NCI-H69 (cell line): ENCODE results near the gene CAMTA2.
"Not testable (repeated sequence)": the region's sequence is repeated elsewhere in the genome, so short reads cannot be mapped to it uniquely, and the experiment has no call there.

Source experiments
- DNase-seq: peaks from one replicate; lab custom pipeline; 2025; lab: John Stamatoyannopoulos, UW

Gene CAMTA2, protein sequence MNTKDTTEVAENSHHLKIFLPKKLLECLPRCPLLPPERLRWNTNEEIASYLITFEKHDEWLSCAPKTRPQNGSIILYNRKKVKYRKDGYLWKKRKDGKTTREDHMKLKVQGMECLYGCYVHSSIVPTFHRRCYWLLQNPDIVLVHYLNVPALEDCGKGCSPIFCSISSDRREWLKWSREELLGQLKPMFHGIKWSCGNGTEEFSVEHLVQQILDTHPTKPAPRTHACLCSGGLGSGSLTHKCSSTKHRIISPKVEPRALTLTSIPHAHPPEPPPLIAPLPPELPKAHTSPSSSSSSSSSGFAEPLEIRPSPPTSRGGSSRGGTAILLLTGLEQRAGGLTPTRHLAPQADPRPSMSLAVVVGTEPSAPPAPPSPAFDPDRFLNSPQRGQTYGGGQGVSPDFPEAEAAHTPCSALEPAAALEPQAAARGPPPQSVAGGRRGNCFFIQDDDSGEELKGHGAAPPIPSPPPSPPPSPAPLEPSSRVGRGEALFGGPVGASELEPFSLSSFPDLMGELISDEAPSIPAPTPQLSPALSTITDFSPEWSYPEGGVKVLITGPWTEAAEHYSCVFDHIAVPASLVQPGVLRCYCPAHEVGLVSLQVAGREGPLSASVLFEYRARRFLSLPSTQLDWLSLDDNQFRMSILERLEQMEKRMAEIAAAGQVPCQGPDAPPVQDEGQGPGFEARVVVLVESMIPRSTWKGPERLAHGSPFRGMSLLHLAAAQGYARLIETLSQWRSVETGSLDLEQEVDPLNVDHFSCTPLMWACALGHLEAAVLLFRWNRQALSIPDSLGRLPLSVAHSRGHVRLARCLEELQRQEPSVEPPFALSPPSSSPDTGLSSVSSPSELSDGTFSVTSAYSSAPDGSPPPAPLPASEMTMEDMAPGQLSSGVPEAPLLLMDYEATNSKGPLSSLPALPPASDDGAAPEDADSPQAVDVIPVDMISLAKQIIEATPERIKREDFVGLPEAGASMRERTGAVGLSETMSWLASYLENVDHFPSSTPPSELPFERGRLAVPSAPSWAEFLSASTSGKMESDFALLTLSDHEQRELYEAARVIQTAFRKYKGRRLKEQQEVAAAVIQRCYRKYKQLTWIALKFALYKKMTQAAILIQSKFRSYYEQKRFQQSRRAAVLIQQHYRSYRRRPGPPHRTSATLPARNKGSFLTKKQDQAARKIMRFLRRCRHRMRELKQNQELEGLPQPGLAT

DNA sequence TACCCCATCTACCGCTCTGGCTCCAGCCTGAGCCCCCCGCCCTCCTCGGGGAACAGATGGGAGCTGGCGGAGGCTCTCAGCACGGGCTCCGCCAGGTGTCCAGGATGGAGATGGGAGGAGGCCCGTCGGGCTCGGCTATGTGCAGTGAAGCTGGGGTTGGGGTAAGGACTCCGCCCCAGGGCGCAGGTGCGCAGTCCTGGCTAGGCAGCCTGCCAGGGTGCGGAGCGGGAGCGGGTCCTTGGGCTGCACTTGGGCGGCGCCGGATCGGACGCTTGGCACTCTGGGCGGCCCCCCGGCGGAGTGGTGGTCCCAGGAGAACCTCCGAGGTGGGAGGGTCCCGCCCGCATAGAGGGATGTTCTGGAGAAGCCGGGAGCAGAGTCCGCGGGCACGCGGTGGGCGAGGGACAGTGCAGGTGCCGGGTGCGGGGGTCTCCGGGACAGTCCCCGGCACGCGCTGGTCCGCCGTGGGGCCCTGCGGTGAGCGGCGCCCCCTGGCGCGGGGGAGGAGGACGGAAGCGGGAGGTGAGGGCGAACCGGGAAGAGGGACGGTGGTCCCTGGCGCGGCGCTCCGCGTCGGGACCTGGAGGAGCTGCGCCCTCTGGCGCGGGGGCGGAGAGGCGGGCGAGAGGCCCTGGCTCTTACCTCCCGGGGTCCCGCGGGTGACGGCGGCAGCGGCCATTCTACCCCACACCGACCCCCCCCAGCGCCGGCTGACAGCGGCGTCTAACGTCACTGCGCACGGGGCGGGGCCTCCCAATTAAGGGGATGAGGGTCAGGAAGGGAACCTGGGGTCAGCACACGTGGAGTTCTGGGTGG lies at the start of gene CAMTA2:
TSS of gene CAMTA2 (minus strand) at position 725 of the 816 bp plus-strand sequence. CDS start 1,453 bp downstream, outside the sequence.
- peak; percentile 87 for DNase-seq

DNA sequence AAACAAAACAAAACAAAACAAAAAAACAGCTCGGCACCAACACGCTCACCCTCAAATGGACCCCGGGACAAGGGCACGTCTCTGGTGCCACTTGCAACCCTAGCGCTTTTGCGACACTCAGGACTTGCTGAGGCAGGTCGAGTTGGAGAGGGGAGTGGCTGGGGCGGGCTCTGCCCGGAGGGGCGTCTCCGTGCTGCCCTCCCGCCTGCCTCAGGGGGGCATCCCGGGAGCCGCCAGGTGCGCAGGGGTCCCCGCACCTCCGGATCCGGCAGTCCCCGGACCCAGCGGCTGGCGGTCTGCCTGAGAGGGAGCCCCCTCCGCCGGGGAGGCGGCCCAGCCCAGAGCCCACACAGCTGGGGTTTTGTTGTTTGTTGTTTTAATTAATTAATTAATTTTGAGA lies 47.8 kb upstream of the CAMTA2 start, which contains the start of gene SLC52A1:
TSS of gene SLC52A1 (minus strand) at position 112 of the 400 bp plus-strand sequence. CDS start 820 bp downstream, outside the sequence.
- peak; percentile 6 for DNase-seq

DNA sequence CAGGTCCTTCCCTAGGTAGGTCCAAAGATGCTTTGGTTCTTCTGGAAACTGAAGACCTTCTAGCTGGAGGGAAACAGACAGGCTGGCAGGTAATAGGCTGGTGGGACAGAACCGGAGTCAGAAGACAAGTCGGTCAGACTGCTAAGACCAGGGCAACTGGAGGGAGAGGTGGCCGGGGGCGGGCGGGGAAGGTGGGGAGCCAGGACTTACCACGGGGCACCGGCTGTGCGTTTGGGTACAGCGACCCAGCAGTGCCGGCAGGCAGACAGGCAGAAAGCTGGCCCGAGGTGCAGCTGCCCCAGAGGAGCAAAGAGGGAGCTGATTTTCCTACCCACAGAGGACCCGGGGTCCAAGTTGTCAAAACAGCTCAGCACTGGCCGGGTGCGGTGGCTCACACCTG lies 47.2 kb upstream of the CAMTA2 start:
- DNase-seq = no peak

DNA sequence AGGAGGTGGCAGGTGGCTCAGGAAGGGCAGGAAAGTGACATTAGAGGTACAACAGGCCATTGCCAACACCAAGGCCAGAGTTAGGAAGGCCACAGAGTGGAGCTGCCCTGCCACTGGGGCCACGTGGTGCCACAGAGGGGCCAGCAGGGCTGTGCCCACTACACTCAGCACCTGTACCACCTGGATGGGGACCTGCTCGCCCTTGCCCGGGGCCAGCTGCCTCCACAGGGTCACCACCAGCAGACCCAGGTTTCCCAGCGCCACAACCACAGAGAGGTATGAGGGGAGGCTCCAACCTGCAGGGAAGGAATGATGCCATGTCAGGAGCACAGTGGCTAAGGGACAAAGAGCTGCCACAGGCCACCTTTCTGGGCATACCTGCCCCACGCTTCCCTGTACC lies 46.6 kb upstream of the CAMTA2 start:
- no peak for DNase-seq

DNA sequence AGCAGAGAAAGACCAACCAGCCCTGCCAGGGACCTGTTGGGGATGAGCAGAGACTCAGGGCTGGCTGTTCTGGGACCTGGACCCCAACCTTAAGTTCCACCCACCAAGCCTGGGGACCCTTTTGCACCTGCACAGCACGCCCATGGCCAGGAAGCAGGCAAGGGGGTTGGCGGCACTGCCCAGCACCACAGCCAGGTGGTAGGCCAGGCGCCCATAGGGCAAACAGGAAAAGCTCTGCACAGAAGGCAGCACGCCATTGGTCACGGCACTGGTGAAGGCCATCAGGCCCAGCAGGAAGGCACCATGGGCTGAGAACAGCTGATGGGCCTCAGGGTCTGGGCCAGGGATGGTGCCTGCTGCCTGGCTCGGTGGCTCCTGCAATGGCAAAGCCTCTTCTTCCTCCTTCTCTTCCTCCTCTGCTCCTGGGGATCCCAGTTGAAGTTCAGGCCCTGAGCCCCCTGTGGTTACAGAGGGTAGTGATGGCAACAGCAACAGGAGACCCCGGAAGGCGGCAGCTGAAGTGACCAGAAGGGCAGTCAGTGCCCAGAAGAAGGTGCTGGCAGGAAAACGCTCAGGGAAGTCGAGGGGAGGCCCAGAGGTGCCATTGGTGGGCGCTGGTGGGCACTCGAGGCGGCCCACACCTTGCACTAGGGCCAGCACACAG lies 46.0 kb upstream of the CAMTA2 start:
- DNase-seq = no peak

DNA sequence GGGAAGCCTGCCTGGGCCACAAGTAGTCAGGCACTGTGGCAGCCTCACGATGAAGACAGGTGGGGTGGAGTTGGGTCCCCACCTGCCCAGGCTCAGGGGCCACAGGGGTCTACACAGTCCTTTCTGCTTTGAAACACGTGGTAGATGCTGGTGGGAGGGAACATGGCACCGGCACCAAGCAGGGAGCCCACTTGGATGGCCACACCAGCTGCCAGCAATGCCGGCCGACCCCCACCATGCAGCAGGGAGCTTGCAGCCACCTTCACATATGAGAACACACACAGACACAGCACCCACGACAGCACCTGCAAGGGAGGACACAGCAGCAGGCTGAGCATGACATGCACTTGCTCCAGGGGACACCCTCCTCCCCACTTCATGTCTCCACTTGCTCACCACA lies 45.4 kb upstream of the CAMTA2 start:
- DNase-seq = no peak

DNA sequence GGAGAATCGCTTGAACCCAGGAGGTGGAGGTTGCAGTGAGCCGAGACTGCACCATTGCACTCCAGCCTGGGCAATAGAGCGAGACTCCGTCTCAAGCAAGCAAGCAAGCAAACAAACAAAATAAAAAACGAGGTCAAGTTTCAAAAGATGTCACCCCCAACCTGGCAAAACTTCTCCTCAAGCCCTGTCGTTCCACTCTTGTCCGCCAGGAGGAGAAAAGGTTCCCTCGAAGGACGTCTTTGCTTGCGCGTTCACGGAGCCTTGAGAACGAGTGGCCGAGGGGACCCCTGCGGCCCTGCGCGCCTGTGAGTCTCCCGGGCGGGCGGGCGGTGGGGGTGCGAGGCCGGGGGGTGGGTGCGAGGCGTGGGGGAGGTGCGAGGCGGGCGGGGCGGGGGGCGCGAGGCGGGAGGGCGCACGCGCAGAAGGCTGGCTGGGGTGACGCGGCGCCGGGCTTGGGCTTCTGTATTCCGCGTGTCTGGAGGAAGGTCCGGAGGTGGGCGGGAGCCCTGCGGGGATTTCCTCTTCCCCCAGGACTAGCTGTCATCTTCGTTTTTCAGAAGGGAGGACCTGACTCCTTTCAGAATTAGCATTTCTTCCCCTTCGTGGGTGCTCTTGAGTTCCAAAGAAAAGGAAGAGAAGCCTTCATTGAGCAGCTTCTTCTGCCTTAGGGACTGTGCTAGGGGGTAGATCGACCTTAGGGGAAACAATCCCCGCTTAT lies 44.0 kb upstream of the CAMTA2 start:
- DNase-seq = peak; percentile 85

DNA sequence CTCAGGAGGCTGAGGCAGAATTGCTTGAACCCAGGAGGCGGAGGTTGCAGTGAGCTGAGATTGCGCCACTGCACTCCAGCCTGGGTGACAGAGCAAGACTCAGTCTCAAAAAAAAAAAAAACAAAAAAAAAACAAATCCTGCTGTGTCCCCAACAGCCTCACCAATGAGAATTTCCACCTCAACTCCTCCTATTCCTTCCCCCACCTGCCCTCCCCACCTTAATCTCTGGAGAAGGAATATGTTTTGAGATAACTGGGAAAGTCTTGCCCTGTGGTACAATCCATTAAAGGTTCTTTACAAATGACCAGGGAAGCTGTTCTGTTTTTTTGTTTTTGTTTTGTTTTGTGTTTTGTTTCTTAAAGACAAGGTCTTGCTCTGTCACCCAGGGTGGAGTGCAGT lies 42.7 kb upstream of the CAMTA2 start:
- DNase-seq = not testable (repeated sequence)

DNA sequence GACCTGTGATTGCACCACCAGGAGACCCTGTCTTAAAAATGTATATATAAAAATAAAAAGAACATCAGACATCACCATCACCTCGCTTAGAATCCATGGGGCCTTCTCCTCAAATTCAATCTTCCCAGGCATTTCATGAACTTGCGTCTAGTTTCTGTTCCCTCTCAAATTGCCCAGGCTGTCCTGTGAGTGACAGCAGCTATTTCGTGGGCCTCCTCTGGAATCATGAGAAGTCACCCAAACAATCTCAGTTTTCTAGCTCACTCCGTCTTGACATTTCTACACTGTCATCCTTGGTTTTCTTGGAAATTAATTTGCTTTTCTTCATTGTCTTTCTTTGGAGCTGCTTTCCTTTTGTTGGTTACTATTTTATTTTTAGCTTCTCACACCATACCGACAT lies 40.4 kb upstream of the CAMTA2 start:
- no peak for DNase-seq

DNA sequence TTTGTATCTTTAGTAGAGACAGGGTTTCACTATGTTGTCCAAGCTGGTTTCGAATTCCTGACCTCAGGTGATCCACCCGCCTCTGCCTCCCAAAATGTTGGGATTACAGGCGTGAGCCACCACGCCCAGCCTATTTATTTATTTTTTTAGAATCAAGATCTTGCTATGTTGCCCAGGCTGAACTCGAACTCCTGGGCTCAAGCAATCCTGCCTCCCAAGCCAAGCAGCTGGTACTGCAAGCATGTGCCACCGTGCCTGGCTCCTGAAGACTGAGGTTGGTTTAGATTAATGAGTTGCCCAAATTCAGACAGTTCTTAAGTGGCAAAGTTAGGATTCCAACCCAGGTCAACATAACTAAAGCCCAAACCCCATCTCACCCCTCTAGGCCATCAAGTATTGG lies 39.8 kb upstream of the CAMTA2 start:
- DNase-seq = no peak

DNA sequence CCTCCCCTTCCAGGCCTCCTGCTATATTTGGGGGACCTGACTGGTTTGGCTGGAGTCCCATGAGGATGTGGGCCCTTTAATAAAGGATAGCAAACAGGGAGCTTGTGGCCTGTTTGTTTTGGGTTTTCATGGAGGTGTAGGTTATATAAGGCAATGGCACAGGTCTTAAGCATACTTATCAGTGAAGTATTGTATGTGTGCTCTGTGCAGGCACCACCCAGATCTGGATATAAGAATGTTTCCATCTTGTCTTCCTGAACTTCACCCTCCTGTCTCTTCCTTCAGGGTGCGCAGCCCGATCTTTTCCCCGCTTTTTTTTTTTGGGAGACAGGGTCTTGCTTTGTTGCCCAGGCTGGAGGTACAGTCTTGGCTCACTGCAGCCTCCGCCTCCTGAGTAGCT lies 37.1 kb upstream of the CAMTA2 start:
- DNase-seq = no peak

DNA sequence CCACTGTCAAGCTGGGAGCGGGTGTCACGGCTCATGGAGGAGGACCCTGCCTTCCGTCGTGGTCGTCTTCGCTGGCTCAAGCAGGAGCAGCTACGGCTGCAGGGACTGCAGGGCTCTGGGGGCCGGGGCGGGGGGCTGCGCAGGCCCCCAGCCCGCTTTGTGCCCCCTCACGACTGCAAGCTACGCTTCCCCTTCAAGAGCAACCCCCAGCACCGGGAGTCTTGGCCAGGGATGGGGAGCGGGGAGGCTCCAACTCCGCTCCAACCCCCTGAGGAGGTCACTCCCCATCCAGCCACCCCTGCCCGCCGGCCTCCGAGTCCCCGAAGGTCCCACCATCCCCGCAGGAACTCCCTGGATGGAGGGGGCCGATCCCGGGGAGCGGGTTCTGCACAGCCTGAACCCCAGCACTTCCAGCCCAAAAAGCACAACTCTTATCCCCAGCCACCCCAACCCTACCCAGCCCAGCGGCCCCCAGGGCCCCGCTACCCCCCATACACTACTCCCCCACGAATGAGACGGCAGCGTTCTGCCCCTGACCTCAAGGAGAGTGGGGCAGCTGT lies 36.2 kb upstream of the CAMTA2 start:
- no peak for DNase-seq

DNA sequence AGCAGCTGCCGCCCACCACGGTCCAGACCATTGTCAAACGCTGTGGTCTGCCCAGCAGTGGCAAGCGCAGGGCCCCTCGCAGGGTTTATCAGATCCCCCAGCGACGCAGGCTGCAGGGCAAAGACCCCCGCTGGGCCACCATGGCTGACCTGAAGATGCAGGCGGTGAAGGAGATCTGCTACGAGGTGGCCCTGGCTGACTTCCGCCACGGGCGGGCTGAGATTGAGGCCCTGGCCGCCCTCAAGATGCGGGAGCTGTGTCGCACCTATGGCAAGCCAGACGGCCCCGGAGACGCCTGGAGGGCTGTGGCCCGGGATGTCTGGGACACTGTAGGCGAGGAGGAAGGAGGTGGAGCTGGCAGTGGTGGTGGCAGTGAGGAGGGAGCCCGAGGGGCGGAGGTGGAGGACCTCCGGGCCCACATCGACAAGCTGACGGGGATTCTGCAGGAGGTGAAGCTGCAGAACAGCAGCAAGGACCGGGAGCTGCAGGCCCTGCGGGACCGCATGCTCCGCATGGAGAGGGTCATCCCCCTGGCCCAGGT lies 34.8 kb upstream of the CAMTA2 start:
- DNase-seq = no peak

DNA sequence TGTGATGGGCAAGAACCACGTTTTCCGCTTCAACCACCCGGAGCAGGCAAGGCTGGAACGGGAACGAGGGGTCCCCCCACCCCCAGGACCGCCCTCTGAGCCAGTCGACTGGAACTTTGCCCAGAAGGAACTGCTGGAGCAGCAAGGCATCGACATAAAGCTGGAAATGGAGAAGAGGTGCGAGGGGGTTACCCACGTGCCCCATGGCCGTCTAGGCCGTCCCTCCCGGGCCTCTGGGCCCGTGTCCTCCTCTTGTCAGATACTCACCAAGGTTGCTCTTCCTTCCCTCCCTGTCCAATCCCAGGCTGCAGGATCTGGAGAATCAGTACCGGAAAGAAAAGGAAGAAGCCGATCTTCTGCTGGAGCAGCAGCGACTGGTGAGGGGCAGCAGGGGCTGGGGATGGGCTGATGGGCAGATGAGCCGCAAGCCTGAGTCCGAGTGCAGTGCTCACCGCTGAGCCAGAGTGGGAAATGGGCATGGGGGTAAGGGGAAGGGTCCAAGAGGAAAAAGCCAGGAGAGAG lies 33.1 kb upstream of the CAMTA2 start:
- DNase-seq = no peak

DNA sequence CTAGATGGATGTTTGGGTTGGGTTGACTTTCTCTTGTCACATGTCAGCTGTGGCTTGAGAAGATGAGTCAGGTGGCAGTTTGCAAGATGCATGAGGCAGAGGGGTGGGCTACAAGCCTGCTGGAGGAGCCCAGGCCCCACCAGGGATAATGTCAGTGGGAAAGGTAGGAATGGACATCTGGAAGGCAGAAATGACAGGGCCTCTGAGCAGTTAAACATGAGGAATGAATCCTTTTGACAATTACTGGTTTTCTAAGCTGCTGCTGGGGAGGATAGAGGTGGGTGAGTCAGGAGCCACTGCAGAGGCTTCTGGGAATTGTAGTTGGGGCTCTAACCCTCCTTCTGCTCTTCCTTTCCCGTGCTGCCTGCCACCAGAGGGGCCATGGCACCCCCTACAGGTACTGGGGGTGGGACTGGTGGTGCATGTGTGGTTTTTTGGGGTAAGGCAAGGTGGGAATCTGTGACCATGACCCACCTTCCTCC lies 32.0 kb upstream of the CAMTA2 start:
- peak; percentile 3 for DNase-seq

DNA sequence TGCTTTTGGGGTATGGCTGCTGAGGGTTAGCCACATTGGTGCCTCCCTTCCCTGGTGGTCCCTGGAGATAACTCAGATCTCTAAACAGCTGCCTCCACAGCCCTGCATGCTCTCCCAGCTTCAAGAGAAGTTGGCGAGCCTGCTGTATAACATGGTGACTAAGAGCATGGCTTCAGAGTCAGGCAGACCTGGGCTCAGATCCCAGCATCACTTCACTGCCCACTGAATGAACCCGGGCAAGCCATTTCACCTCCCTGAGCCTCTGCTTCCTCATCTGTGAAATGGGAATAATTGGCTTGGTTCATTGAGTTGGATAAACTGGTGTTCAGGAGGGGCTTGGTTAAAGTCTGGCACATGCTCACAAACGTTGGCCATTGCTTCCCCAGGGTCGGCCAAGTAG lies 26.9 kb upstream of the CAMTA2 start:
- DNase-seq = no peak

DNA sequence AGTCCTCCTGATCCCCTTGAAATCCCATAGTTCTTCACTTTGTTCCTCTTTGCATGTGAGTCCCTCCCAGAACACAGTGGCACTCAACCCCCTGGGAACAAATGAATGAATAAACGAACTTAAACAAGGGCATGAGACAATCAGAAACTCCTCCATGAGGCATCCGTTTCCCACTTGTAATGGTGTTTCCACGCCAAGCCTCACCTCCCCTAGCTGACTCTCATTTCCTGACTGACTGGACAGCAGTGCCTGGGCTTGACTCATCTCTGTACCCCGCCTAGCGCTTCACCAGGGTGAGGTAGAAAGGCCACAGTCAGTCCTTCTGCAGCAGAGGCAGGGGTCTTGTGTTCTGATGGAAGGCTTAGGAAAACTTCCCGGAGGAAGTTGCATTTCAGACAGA lies 24.5 kb upstream of the CAMTA2 start:
- DNase-seq = no peak

DNA sequence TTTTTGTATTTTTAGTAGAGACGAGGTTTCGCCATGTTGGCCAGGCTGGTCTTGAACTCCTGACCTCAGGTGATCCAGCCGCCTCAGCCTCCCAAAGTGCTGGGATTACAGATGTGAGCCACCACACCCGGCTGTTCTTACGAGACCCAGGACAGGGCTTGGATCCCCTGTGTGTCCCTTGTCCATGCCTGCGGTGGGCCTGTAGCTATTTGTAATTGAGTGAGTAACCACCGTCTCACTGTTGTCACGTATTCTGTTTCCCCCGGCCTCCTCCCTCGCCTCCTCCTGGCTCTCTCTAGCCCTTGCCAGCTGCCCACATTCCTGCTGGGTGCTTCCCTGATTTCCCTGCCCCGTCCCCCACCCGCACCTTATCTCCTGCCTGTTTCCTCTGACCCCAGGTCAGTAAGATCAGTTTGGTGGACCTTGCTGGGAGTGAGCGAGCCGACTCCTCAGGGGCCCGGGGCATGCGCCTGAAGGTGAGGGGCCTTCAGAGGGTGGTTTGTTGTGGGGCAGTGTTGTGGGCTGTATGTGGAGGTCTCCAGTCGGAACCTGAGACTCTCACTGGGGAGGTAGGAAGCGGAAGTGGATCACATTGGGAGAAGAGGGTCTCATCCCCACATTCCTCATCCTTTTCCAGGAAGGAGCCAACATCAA lies 15.9 kb upstream of the CAMTA2 start:
- DNase-seq = no peak
